GM20431 (cell line): ENCODE measurements around the gene TRIM41.

ENCODE experiments used
- in situ Hi-C: fragments of 300-500 bp; cut with MseI, MboI; formaldehyde crosslinking; loops from one replicate; pipeline ENCODE4 v1.15.0; 2020; ENCODE audit warnings: low sequenced_read_pairs; ENCODE audit not compliant: unreplicated experiment

TRIM41 gene

DNA sequence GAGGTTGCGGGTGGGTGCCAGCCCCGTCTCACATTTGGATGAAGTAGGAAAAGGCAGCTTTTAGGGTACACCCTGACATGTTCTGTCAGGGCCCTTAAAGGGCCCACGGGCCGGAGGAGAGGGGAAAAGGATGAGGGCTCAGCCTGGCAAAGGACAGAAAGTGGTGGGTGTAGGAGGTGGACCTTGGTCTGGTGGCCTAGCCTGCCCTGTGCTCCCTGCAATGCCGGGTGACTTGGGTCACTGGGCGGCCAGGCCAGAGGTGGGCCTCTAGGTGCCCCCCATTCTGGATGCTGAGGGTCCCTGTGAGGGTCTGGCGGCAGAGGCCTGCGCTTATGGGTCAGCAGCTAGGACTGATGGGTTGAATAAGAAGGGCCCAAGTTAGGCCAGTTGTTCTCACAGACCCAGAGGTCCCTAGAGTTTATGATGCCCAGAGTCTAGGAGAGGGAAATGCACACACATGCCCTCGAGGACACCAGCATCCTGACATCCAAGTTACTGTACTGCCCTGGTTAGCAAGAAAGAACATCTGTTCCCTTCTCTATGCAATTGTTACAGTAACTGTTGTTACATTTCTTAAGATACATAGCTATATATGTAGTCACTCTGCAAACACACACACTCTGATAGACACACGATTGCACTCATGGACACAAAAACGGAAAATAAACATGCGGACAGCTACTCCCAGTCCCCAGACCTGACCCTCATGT is 30.6 kb upstream of the TRIM41 start:
- in situ Hi-C loops: no loop called here

DNA sequence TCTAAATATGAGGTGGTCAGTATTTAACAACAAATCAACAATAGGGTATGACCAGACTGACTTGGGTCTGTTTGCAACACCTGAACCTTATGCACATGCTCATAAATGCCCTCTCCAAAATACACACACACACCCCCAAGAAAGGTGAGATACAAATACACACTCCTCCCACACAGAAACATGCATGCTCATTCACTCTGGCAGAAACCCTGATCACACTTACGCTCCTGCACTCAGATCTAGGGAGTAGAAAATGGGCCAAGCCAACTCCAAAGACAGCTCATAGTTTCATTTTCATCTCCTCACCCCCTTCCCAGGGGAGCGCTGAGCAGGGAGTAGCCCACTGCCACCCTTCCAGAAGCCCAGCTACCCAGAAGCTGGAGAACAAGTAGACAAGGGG is 29.4 kb upstream of the TRIM41 start:
- in situ Hi-C loops: no loop called here

DNA sequence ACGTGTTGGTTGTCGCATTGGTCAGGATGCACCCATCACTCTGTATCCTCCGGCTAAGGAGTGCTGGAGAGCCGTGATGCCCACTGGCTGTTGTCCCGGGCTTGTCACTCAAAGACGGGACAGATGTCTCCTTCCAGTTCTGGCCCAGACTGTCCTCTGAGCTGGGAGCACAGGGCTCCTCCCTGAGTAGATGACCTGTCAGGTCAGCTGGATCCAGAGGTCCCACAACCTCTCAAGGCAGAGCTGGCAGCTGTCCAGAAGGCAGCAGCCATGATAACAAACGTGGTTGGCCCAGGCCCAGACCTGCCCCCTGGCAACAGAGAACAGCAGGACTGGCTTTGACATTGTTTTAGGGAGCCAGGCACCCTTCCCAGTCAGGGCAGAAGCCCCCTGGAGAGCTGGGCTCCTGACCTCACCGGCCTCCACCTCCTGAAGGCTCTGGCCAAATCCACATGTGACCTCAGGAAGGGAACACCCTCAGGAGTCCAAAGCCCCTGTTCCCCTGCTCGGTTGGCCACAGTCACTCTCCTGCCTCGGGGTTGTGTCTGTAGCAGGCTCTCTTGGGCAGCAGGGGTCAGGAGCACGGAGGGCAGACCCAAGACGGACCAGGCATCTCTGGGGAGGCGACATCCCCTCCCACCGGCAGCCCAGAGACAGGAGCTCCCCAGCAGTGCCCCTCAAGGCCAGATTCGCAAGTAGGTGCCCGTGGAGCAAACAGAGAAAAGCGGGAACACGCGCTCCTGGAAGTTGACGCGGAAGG is 28.4 kb upstream of the TRIM41 start:
- in situ Hi-C loops: no loop called here

DNA sequence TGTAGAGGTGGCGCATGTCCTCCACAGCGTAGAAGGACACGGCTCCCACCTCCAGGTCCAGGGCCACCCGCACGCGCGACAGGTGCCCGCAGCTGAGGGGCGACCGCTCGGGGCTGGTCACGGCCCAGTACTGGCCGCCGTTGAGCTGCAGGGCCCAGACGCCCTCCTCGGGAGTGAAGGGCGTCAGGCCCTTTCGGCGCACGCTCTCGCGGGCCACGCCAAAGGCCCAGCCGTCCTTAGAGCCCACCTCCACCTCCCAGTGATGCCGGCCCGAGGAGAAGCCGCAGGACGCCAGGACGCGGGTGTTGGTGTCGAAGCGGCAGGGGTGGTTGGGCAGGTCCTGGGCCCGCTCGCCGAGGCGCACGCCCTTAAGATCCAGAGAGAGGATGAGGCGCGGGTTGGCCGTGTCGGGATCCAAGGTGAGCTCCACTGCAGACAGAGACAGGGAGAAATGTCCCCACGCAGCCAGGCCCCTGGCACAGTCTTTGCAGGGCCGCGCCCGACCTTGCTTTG is 27.8 kb upstream of the TRIM41 start:
- in situ Hi-C loops: no loop called here

DNA sequence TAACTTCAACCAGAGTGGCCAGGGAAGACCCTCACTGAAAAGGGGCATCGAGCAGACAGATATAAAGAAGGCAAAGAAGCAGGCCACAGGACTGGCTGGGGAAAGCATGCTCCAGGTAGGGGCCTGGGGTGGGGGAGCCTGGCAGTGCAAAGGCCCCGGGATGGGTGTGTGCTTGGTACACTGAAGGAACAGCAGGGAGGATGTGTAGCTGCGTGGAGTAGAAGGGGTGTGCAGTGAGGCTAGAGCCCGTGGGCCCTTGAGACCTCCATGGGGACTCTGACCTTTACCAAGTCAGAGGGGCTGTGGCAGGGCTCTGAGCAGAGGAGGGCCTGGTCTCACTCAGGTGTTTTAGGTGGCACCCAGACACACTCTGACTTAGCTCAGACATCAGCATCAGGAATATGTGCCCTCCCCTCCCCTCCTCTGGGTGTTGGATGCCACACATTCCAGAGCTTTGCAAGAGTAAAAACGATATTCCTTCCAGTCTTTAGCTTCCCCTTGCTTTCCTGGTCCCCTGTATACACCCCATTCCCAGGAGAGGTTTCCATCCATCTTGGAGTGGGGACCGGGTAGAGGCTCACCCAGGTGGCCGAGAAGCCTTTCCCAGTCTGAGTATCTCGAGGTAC is 25.6 kb upstream of the TRIM41 start:
- in situ Hi-C loops: no loop called here

DNA sequence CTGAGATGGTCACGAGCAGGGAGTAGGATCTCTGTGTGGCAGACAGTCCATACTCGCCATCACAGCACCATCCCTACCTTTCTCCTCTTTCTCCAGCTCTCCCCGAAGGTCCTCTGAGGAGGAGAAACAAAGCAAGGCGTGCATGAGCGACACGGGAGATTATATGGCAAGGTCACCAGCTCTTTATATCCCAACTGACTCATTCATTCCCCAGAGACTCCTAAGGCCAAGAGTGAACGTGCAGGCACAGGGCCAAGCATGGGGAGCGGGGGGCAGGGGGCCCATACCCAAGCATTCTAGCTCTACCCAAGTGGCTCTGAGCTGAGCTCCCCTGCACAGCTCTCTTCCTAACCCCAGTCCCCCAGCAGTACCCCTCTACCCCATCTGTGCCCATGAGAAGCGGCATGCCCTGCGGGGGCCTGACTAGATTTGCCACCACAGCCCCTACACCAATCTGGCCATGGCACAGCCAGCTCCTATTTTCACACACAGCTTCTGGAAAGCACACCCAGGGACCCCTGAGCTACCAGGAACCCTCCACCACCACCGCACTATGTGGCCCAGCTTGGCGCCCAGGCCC is 24.9 kb upstream of the TRIM41 start:
- in situ Hi-C loops: no loop called here

DNA sequence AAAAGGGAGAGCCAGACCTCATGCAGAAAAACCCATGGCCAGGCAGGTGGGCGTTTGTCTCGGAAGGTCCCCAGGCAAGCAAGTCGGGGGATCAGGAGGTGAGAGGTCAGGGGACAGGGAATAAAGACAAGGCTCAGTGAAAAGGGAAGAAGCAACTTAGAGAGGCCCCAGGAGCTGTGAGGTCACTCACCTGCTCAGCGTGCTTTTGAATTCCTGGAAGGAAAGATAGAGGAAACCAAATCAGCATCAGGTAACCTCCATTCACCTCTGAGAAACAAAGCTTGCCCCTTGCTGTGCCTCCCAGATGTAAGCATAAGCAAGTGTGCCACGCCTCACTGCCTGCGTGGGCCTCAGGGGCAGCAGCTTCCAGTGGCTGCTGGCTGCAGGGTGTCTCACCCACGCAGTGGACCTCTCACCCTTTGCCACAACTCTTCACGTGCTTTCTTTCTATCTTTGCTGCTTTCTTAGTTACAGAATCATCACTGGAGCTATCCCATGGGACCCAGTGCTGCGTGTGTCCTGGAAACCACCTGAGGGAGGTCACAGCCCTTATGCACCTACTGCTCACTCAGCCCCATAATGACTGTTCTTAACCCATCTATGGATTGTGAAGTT is 24.1 kb upstream of the TRIM41 start:
- in situ Hi-C loops: no loop called here

DNA sequence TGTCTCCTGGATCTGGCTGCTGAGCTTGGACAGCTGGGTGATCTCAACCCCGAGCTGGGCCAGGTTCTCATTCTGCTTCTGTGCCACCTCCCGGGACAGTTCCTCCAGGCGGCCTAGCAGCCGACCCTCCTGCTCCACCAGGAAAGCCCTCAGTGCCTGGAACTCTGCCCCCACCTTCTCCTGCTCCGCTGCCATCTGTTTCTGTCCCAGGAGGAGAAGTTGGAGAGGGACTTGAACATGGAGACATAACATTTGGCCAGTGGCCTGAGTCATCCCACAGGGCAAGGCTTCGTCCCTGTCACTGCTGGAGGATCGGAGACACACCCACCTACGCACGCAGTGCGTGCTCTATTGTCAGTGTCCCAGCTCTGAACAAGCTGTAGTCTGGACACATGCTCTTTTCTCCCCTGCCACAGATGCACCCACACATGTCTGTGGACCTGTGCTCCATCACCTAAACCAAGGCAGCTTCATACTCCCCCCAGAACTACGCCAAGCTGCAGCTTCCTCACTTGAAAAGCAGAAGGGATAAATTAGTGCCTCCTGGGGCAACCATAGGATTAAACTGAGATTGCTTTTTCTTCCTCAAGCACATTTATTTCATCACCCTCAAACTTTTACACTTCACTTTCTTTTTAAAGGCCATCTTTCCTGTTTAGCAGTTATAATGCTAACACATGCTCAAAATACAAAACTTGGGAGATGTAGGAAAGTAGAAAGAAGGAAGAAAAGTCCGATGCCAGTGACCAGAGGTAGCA is 23.0 kb upstream of the TRIM41 start:
- in situ Hi-C loops: no loop called here

DNA sequence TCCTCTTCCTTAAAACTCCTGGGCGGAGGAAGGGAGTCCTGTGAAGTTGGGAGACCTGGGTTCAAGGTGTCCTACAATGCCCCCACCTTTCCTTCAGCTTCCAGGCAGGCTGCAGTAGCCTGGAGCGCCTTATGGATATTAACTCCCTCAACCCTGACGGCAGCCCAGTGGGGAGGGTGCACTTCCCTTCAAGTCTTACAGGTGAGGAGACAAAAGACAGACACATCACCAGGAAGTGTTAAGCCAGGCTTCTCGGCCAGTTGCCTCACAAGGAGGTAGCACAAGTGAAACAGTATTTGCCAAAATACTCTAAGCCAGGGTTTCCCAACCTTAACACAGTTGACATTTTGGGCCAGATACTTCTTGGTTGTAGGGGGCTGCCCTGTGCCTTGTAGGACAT is 22.3 kb upstream of the TRIM41 start:
- in situ Hi-C loops: no loop called here

DNA sequence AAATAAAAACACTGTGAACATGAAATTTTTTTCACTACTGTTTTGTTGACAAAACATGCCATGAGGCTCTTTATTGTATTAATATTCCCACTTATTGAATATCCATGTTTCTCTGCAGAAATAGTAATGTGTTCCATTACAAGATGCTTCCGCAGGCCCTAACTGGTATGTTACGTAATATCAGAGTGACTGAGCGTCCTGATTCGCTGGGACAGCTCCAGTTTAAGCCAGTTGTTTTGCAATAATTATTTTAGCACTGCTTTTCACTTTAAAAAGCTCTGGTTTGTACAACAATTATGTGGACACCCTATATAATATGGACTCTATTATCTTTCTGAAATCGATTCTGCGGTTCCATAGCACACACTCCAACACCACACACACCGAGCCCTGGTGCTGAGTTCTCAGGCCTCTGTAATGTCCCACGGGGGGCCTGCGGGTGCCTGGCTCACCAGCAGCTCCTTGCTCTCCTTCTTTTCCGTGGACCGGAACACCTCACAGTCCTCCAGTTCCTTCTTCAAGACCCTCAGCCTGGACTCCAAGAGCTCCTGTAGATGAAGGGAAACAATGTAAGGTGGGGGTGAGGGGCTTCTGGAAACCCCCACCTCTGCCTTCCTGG is 19.9 kb upstream of the TRIM41 start:
- in situ Hi-C loops: no loop called here

DNA sequence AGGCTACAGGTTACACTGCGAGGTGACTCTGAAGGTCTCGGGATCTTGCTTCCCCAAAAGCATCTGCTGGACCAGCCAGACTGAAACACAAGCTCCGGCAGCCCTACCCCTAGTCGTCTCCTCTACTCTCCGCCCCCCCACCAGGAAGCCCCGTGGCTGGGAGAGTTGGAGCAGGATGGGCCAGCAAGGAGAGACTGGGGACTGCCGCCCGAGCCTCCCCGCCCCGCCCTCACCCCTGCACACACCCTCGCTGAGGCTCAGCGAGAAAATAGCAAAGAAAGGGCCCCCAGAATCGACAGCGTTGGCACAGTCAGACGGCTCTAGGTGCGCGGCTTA is 19.3 kb upstream of the TRIM41 start:
- in situ Hi-C loops: no loop called here

DNA sequence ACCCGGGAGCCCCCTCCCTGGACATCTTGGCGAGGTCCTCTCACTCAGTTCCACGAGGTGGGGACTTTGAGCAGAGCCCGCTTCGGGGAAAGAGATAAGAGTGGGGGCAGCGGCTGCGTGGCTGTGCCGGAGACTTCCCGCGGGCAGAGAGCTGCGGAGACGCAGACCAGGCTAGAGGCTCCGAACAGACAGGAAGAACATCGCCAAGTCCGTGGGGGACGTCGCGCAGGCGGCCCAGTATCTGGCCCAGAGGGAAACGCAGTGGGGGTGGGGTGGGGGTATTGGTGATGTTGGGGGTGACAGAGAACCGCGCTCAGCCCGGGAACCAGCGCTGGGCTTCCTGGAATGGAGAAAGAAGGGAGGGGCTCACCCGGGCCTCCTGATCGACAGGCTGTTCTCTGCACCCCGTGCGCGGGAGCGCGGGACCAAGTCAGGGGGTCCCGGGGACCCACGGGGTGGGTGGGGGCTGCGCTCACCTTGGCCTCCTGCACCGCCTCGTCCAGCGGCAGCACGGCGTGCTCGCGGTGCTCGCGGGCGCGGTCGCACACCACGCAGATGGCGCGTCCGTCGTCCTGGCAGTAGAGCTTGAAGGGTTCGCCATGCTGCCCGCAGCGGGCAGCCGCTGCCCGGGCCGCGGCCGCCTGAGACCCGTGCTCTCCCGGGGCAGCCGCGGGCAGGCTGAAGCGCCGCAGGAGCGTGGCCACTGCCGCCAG is 18.8 kb upstream of the TRIM41 start:
- in situ Hi-C loops: no loop called here

DNA sequence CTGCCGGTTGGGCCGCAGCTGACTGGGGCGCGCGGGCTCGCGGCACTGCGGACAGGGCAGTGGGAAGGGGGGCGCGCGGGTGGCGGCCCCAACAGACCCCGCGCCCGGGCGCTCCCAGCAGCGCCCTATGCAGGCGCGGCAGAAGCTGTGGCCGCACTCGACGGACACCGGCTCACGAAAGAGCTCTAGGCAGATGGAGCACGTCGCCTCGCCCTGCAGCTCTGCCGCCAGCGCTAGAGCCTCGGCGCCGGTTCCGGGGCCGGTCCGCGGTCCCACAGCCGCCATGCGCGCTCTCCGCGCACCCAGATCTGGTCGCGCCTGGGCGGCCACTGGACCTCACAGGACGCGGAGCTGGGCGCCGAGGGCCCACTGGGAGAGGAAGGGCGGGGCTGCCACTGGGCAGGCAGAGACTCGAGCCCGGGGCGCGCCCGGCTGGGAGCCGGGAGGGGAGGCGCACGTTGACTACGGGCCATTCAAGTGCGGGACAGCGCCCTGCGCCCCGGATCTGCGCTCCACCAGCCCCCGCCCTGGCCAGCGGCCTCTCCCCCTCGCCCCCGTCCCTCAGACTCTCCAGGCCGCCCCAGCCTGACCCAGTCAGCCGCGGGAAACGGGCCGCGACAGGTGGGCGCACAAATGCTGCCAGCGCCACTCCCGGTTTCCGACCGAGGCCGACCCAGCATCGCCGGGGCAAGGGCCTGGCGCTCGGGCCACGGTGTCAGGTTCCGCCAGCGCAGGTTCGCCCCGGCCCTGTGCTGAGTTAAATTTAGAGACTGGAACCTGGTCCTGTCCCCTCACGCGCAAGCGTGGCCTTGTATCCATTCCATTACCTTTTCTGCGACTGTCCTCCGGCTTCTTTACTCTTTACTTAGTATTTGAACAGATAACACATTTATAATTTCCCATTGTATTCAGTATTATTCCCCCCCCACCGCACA is 18.0 kb upstream of the TRIM41 start, which contains the start of gene TRIM7:
Gene TRIM7, minus strand, starts transcription at position 371 of the 935 bp plus-strand sequence. Its CDS starts 86 bp downstream, at position 285.
- in situ Hi-C loops: no loop called here

DNA sequence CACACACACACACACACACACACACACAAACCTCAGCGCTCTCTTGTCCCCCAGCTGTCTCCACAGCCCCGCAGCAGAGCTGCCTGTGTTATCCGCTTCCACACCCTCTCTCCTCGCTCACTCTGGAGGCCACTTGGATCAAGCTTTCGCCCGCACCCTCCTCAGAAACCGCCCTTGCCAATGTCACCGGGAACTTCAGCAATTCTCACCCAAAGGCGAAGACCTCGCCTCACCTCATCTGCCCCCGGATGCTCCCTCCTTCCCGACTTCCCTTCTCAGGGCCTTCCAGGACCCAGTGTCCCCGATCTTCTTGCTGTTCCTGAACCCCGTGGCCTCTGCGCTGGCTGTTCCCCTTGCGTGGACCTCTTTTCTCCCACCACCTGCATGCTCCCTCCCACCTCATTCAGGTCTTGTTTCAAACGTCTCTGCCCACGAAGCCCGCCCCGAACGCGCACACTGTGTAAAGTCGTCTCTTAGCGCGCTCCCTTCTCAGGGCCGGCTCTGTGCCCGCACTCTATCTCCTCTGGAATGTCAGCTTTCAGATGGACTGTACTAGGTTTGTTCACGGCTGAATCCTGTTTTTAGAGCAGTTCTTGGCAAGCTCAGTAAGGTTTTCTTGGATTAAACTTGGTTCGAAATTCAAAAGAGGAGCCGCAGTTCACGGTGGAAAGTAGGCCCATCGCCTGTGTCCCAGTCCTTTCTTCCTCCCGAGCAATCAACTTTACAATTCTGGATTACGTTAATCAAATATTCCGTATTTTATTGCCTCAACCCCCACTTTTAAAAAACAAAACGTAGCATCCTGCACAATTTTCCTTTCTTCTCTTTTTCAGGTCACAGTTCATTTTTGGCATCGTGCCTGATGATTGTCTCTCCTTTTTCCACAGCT is 17.1 kb upstream of the TRIM41 start:
- in situ Hi-C loops: no loop called here

DNA sequence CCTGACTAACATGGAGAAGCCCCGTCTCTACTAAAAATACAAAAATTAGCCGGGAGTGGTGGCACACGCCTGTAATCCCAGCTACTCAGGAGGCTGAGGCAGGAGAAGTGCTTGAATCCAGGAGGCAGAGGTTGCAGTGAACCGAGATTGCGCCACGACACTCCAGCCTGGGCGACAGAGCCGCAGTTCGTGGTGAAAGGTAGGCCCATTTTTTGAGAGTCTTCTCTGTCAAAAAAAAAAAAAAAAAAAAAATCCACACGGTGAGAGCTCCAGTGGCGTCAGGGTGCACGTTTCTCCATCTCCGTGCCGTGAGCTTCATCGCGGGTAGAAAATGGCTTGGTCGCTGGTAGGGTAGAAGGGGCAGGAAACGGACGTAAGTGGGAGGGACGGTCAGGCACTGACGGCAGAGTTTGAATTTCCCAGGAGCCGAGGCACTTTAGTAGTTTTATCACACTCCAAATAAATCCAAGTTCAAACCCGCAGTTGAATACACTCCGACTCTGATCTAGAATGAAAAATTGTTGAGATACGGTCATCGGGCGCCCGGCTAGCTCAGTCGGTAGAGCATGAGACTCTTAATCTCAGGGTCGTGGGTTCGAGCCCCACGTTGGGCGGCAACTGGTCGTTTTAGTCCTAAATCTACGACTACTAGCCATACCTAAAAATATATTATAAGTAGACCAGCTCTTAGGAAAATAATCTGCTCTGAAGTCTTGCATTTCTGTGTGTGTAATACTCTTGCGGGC is 15.7 kb upstream of the TRIM41 start:
- in situ Hi-C loops: no loop called here

DNA sequence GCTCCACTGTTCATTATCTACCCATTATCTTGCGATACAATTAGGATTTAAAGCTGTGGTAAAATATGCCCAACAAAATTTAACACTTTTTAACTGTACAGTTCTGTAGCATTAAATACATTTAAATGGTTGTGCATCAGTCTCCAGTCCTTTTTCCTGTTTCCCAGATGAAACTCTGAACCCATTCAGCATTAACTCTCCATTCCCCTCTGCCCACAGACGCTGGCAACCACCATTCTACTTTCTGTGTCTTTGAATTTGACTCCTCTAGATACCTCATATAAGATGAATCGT is 15.2 kb upstream of the TRIM41 start:
- in situ Hi-C loops: no loop called here
